HG03460 (cell line): ENCODE results near the gene GNPDA2.

Source experiments
- ATAC-seq: cut with Tn5 transposase; IDR thresholded peaks from one replicate; pipeline ENCODE4 v1.9.1; 2021; ENCODE audit not compliant: unreplicated experiment

The GNPDA2 gene

DNA sequence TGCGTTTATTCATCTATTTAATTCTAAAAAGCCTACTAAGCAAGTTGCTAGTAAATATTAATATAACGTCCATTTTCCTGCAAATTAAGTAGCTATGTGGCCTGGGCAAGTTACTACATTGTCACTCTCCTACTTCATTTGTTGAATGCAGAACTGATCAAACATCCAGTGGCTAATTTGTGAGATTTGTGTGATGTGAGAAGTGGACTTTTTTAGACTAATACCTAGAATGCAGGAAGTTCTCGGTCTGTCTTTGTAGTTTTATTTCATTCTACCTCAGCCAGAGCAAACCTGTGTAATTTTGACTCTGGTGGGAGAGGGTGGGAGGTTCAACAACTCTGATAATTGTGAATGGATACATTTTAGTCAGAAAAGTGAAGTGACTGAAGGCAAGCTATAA lies 47.3 kb downstream of the GNPDA2 start:
- ATAC-seq = no peak

DNA sequence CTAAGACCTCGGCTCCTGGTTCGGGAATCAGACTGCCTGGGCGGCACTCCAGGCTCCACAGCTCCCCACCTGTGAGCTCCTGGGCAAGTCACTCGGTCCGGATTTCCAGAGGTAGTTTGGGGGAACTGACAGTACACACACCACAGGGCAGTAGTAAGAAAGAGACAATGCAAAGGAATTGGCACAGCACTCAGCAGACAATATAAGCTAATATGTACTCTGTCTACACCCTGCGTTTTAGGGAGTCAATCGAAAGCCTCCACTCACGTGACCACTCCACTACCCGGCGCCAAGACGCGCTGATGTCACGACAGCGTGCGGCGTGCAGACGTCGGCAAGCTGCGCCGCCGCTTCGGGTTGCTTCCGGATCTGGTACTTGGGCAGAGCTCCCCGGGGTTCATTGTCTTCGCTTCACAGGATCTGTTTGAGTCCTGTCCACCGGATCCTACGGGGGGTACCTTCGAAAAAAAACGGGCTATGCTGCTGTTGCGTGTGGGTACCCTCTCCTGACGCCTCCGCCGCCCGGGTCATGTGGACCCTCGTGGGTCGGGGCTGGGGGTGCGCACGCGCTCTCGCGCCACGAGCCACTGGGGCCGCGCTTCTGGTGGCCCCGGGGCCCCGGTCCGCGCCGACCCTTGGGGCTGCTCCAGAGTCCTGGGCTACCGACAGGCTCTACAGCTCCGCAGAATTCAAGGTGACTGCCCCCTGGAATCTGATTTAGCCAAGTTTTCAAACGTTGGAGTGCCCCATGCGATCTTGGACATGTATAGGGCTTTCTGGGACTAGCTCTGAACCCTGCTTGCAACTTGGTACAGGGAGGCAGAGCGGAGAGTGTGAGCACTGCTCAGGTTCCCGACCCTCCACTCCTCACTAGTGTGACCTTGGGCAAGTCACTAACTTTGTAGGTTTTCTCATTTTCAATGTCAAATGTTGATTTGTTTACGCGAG lies 48.0 kb downstream of the GNPDA2 start, which contains the start of gene GUF1:
TSS of gene GUF1 (plus strand) at position 327 of the 948 bp plus-strand sequence. CDS start at position 530, 203 bp downstream.
- peak; percentile 96 for ATAC-seq

DNA sequence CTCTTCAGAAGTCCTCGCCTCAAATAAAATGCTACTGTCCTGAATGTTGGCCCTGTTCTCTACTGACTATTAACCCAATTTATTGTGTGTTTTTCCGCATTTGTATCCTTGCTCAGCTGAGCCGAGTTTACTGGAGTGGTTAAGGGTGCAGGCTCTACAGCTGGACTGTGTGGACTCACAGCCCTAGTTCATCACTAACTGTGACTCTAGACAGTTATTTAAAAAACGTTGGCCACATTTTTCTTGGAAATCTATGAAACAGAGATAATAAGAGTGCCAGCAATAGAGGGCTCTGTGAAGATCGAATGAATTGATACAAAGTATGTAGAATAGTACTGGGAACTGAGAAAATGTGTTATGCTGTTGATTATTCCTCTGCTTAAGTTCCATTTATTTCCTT lies 51.0 kb downstream of the GNPDA2 start:
- no peak for ATAC-seq

DNA sequence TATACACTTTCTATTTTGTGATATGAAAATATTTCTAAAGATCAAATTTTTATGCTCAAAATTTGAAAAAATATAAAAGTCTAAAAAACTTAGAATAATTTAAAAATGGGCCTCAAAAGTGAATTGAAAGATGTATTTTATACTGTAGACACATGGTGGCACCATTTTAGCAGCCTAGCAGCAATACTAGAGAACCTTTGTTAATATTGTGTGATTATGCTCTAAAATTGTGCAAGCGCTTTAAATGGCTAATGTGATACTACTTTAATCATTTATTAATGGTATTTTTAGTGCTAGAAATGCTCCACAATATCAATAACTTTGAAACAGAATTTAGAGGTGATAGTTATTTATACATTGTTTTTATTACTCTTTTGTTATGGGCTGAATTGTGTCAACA lies 51.9 kb downstream of the GNPDA2 start:
- ATAC-seq = no peak

DNA sequence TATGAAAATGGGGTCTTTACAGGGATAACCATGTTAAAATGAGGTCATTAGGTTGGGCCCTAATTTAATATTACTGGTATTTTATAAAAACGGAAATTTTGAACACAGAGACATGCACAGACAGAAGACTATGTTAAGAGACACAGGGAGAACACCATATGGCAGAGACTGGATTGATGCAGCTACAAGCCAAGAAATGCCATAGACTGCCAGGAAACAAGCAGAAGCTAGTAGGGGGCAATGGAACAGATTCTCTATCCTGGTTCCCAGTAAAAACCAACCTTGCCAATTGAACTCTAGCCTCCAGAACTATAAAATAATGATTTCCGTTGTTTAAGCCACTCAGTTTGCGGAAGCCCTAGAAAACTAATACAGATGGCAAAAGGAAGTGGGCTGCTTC lies 54.7 kb downstream of the GNPDA2 start:
- ATAC-seq = no peak

DNA sequence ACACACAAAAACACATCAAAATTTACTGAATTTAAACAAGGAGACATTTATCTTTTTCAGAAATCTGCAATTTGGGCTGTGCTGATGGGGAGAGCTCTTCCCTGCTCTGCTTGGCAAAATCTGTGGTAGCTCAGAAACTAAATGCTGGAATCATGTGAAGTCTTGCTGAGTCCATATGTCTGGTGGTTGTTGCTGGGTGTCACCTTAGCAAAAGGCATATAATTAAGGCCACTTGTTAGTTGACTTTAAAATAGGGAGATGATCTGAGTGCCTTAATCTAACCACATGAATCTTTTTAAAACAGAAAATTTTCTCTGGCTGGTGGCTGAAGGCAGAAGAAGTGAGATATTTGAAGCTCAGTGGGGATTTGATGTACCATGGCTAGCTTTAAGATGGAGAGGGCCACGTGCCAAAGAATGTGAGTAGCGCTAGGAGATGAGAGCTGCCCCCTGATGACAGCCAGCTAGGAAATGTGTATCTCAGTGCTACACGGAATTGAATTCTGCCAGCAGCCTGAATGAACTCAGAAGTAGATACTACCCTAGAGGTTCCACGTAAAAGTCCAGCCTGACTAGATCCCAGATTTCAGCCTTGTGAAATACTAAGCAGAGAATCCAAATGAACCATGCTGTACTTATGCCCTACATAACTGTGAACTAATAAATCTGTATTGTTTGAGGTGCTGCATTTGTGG lies 55.7 kb downstream of the GNPDA2 start:
- no peak for ATAC-seq

DNA sequence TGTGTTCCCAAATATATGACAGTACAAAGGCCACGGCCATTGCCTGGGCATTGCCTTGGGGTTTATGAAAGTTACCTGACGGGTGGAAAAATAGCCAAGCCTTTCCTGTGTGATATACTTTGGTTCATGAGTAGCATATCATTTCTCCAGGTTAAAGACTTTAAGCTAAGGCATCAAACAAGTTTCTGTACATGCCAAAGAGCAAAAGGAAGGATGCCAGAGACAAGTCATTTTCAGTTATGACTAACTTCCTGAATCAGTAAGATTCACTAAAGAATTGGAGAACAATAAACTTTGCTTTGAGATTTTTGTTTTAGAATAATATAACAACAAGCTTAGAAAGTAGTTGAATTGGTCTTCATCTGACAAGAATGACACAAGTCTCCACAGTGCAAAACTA lies 57.8 kb downstream of the GNPDA2 start:
- ATAC-seq = no peak

DNA sequence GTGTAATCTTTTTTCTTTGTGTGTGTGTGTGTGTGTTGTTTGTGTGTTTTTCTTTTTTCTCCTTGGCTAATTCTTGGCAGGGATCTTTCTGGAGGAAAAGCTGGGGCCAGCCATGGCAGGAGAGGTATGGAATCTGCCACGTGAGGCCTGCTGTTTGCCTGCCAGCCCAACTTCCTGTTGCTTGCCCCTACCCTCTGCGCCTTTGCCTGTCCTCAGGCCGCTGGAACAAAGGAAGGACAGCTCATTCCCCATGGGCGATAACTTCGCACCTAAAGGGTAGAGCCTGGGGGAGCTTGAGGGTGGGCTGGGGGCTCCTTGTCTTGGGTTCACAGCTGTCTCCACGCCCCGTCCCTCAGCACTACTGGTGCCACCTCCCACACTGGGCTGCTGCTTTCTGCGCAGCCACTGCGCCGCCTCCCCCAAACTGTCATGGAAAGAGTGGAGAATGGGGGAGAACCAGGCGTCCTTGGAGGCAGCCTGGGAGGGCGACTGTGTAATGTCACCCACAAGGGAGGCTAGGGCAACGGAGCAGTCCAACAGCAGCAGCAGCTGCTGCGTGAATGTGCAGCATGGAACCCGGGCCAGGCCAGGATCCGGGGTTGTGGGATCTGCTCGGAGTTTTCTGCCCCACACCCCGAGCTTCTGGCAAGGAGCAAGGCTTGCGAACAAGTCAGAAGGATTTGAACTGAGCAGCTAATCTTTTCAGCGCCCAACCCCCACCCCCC lies 62.7 kb downstream of the GNPDA2 start:
- ATAC-seq = no peak

DNA sequence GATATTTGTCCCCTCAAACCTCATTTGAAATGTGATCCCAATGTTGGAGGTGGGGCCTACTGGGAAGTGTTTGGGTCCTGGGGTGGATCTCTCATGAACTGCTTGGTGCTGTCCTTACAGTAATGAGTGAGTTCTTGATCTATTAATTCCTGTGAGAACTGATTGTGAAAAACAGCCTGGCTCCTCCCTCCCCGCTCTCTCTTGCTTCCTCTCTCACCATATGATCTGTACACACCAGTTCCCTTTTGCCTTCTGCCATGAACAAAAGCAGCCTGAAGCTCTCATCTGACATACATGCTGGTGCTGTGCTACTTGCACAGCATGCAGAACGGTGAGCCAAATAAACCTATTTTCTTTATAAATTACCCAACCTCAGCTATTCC lies 63.7 kb downstream of the GNPDA2 start:
- no peak for ATAC-seq

DNA sequence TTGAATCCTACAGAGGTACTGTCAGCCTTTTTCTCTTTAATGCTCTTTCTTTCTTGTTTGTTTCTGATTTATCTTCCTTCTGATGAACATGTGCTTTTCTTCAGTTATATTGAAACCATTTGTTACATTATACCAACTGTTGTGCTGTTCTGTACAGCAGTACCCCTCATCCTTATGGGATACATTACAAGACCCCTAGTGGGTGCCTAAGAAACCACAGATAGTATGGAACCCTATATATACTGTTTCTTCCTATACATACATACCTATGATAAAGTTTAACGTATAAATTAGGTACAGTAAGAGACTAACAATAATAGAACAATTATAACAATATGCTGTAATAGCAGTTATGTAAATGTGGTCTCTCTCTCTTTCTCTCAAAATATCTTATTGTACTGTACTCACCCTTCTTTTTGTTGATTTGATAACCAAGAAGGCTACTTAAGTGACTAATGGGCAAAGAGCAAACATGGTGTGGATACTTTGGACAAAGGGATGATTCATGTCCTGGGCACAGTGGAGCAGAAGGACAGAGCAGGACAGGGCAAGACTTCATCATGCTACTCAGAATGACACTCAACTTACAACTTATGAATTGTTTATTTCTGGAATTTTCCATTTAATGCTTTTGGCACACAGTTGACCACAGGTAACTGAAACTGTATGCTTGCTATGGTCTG lies 64.3 kb downstream of the GNPDA2 start:
- ATAC-seq = no peak

DNA sequence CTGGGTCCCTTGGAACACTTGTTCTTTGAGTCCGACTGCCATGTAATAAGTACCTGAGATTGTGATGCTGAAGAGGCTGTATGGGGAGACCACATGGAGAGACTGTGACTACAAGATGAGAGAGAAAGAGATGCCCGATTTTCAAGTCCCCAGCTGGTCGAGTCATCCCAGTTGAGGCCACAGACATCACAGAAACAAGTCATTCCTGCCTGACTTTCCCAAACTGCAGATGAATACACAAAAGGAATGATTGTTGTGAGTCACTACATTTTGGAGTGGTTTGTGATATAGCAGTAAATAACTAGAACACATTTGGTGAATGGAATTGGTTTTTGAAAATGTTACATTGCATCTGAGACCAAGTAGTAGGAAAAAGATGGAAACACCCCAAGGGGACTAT lies 66.0 kb downstream of the GNPDA2 start:
- no peak for ATAC-seq

DNA sequence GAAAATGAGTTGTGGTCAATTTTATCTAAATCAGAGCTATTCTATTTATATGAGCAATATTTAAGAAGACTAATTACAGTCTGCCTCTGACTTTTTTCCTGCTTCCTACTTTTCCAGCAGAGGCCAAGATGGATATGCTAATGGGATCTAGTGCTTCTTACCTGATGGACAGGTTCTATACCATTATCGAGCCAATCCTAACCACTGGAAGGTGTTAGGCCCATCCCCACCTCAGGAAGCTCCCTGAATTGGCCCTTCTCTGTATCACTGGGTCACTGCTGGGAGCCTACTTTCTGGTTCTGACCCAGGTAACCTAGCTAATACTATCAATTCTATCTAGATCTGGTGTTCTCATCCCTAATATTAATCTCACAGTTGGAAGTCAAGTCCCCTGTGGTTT lies 74.4 kb downstream of the GNPDA2 start:
- ATAC-seq = no peak
